HG03060 (cell line): ENCODE data around the gene ARF1.
A peak's percentile ranks its signal among the peaks of the same experiment; 100 is the strongest.

Experiments used
- ATAC-seq: cut with Tn5 transposase; IDR thresholded peaks from one replicate; pipeline ENCODE4 v1.9.1; 2021; ENCODE audit warnings: low read depth, moderate number of reproducible peaks; ENCODE audit not compliant: unreplicated experiment

ARF1 gene

DNA sequence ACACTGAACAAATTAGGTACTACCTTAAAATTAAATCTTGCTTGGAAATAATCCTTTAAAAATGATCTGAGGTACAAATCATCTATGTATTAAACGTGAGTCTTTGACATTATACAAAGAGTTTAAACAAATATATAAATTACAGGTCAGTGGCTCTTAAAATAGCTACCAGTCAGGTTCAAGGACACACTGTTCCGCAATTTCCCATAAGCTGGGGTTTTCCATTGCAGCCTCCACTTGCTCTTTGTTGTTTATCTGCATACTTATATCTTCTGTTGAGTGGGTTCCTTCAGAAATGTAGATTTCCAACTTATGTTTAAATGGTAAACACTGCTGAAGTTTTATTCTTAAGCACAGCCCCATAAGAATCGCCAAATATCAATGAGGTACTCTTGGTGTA lies 32.3 kb downstream of the ARF1 start:
- ATAC-seq, result no peak

DNA sequence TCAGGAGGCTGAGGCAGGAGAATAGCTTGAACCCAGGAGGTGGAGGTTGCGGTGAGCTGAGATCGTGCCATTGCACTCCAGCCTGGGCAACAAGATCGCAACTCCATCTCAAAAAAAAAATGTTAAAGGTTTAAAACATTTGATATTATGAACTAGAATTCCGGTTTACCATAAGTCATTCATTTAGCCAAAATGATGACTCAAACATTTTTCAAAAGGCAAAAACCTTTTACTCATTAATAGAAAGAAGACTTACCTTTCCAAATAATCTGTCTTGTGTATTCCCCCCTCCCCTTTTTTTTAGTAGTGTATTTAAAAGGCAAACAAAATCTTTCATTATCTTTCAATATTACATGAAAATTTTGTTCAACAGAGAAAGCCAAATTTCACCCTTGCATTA lies 34.8 kb downstream of the ARF1 start:
- ATAC-seq, result no peak

DNA sequence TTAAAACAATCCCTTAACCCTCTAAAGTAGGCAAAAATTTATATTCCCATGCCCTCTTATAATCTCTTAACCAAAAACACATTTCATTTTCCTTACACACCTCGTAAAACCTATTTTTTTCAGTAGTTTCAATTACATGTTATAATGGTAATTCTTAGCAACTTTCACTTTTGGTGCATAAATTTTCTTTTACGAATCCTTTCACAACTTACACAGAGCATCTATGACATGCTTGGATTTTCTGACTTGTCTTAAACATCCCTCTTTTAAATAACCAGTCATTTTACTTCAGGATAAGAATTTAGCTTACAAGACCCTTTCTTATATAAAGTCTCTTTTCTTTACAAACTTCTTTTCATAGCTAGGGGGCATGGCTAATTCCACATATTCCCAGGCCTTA lies 35.5 kb downstream of the ARF1 start:
- ATAC-seq, result no peak

DNA sequence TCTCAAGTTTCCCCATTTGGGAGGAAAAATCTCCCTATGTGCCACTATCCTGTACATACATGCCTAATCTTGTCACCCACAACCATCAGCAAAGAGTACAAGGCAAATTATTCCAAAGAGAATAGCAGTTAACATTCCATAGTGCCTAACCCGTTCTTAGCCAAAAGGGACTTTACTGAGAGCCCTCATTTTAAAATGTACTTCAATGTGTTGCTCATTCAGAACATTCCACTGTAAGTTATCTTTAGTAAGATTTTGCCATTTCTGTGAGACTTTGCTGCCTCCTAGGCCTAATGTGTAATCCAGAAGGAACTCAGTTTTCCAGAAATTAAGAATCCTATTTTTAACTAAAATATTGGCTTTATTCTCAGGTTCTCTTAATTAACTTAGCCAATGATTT lies 37.8 kb downstream of the ARF1 start:
- ATAC-seq, result no peak

DNA sequence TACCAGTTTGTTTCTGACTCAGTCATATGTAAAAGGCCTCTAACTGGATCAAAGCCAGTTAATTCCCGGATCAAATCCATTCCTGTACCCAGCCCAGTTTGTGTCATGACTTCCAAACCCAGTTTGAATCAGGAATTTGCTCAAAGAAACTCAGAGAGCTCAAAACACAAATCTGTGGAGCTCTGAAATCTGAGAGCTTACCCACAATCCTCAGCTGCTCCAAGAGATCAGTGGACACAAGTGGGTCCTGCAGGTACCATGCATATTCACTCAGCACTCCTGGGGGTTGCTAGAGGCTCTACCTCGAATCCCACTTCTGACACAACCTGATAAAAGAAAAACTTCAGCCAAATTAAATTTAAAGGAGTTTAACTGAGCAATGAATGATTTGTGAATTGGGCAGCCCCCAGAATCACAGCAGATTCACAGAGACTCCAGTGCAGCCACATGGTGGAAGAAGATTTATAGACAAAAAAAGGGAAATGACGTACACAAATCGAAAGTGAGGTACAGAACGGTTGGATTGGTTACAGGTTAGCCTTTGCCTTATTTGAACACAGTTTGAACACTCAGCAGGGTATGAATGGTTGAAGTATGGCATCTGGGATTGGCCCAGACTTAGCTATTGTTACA lies 38.5 kb downstream of the ARF1 start:
- ATAC-seq, result no peak

DNA sequence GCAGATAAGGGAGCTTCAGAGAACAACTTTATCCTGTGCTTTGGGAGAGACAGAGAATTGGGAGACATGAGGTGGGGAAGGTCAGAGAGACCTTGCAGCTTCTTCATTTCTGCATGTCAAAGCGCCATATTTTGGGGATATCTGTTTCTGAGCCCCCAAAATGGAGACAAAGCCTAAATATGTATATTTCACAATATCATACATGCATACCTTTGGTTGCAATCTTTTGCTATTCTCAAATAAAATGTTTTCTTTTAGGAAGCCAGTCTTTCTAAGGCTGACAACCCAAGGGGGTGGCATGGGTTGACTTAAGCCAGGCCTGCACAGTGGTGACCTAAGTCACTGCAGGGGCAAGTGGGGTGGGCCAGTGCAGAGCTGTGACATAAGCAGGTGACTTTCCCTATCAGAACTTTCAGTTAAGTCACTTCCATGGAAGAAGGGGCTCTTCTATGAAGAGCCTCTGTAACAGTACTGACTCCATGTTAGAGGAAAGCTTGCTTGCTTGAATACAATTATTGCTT lies 40.5 kb downstream of the ARF1 start:
- no peak for ATAC-seq

DNA sequence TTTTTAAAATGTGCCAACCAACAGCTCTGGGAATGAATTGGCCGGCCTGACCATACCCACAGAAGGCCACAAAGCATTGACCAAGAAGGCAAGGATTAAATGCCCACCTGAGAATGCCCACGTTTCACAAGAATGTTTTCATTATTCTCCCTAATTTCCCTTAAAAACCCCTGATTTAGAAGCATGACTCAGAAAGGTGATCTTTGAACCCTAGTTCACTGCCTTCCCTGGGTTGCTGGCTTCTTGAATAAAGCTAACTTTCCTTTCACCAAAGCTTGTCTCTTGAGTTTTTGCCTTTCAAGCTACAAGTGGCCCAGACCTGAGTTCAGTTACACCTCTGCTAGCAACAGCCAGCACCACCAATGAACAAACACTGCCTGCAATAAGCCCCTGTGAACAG lies 41.0 kb downstream of the ARF1 start:
- ATAC-seq, result no peak

DNA sequence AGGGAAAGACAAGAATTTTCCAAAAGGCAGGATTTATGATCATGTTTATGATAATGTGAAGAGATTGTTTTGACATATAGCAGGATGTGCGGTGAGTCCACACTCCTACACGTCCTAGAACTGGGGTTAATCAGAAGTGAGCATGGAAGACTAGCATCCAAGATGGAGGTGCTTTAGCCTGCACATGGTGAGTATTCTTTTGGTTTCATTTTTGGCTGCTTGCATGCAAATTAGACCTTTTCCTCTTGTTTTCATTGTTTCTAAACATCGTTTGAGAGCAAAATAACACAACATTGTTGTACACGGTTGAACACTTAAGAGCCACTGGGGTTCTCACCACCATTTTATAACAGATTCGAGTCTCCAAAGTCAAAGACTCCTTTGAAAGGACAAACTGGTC lies 42.7 kb downstream of the ARF1 start:
- no peak for ATAC-seq

DNA sequence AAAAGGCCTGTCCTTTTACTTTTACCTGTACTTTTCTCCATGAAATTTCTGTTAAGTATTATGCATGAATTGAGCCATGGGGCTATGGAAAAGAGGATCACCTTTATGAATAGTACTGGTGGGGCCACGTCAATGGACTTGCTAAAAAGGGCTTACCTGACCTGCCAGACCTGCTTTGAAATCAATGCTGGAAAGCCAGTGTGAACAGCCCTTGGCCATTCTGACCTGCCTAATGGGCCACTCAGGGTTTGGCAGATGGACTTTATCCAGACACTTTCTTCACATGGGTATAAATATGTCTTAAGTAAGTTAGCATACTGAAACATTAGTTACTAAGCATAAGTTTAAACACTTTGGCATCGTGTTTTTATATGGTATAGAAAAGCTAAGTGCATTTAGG lies 49.3 kb downstream of the ARF1 start:
- no peak for ATAC-seq

DNA sequence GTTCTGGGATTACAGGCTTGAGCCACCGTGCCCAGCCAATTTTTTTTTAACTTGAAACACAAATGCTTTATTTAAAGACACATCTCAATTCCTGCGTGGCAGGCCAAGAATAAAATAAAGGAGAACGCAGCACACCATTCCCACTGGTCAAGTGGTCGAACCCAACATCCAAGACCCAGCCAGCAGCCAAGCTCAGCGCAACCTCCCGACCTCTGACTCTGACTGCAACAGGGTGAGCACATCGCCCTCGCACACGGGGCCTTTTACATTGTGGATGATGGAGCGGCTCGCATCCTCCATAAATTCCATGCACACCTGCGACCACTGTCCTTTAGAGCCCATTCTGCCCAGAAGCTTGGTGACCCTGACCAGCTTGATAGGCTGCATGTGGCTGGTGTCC lies 52.1 kb downstream of the ARF1 start:
- ATAC-seq, result no peak

DNA sequence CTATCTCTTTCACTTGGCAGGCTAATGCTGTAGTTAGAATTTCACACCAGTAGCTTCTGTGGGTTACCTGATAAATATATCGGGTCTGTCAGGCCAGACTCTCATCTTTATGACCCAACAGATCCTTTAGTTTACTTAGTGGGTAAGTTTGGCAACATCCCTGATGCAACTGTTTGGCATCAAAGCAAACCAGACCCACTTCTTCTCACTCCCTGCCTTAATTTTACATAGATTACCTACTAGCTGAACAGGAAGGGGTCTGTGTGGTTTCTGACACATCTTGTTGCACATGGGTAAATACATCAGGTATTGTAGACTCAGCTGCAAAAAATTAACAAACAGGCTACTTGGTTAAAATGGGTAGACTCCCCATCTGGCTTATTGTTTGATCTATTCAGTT lies 54.4 kb downstream of the ARF1 start:
- no peak for ATAC-seq

DNA sequence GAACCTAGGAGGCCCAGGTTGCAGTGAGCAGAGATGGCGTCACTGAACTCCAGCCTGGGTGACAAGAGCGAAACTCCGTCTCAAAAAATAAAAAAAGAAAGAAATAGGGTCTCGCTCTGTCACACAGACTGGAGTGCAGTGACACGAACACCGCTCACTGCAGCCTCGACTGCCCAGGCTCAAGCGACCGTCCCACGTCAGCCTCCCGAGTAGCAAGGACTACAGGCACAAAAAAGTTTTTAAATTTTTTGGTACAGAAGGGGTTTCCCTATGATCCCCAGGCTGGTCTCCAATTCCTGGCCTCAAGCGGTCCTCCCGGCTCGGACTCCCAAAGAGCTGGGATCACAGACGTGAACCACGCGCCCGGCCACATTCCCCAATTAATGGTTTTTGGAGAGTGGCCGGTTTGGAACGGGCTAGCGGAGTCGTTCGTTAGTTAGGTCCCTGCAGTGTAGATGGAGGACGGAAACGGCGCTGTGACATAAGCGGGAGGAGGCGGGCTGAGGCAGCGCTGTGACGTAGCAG lies 57.0 kb downstream of the ARF1 start:
- no peak for ATAC-seq

DNA sequence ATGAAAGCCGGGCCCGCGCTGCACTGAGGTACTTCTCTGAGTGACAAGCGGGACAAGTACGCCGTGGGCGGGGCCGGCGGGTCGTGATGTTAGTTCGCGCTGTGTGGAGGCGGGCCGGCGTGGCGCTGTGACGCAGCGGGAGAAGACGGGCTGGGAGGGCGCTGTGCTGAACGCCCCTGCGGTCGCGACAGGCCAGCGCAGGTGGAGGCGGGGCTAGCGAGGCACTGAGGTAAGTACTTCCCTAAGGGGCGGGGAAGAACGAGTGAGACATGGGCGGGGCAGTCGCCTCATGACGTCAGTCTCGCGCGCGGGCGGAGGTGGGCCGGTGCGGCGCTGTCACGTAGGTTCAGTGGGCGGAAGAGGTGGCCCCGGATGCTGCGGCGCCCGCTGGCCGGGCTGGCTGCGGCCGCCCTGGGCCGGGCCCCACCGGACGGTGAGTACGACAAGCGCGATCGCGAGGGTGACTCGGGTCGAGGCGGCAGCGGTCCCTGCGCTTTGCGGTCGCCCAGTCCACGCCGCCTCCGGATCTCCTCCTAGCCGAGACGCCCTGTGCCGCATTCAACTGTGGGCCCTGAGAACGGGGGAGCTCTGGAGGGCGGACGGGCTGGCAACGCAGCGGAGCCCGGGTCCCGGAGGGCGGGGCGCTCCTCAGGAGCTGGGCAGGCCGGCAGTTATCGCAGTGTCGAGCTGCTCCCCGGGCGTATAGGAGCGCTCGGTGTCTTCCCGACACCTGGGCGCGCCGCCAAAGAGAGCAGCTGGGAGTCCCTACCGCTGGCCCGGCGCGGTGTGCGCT lies 57.6 kb downstream of the ARF1 start, which contains the start of gene GUK1:
GUK1 (plus strand) TSS at position 349 of the 793 bp plus-strand sequence; CDS start at position 373, 24 bp downstream.
- ATAC-seq, result peak; percentile 88

DNA sequence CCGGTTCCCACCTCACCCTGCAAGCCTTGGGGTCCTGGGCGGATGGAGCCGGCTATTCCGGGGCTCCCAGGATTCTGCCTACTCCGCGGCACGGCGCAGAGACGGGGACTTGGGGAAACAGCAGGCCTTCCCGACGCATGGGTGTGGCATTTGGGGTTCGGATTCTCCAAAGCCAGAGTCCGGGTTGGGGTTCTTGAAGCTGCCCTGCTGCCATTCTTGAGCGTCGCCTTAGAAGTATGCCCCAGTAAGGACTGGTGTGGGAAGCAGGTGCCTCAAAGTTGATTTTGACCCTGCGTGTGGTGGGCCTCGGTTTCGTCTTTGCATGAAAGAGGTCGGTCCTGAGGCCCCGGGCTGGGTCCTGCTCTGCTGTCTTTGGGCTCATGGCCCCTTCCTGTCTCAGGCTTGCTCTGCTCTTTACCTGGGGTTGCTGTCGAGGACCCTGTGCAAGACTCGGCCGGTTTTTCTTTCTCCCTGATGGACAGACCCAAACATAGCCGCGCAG lies 58.3 kb downstream of the ARF1 start:
- no peak for ATAC-seq

DNA sequence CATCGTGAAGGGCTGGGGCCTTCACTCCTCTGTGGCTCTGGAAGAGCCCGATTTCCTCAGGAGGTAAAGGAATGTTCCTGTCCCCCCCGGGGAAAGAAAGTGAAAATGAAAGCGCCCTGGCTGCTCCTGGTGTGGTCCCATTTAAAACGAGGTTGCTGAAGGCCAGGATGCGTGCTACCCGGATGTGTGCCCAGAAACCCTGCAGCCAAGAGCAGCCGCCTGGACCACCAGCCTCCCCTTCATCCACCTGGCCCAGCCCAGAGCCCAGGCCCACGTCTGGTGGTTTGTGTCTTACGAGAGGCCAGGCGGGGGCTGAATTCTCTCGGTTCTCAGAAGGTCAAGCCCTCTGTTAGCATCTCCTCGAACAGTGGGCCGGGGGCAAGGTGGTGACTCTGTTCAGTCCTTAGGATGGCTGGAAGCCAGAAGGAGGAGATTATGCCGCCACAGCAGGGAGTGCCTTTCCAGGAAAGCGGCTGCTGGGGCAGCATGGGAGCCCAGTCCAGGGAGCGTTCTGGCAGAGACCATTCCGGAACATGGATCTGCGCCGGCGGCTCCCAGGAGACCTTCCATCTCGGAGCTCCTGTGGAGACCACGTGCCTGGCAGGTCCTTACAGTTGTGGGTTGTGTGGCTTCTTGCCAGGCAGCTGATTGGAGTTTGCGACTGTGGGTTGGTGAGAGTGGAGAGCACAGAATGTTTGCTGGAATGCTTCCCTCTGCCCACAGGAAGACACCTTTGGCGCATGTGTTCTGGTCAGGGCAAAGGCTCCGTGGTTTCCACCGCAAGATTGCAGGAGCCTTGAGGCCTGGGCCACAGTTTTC lies 58.9 kb downstream of the ARF1 start:
- no peak for ATAC-seq

DNA sequence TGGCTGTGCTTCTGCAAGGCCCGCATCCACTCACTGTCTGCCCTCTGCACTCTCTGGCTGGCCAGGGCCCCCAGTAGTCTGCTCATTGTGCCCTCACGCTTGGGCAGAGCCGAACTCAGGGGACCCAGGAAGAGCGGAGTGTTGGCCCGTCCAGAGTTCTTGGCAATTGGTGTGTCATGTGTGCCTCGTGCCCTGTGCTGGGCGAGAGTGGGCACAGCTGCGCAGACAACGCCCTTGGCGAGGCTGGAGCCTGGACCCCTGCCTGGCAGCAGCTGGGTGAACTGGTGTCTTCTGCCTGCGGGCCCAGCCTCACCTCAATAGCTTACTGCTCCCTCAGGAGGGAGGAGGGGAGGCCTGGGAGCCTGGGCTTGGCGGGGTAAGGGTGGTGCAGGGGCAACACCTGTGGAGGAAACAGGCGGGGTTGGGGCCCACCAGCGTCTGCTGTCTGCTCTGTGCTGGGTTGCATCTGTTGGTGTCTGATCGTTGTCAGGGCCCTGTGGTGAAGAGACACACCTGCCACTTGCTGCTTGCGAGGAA lies 59.7 kb downstream of the ARF1 start:
- ATAC-seq, result no peak

DNA sequence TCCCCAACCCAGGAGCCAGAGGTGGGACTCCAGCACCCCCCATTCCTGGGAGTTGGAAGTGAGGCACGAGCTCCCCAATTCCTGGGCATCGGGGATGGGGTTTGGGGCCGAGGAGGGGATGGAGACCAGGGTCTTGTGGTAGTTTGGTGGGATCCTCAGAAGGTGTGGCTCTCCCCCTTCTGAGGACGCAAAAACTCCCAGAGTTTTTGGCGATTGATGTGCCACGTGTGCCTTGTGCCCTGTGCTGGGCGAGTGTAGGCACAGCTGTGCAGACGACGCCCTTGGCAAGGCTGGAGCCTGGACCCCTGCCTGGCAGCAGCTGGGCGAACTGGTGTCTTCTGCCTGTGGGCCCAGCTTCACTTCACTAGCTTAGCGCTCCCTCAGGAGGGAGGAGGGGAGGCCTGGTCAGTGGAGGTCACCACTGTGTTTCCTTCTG lies 60.2 kb downstream of the ARF1 start:
- ATAC-seq, result no peak

DNA sequence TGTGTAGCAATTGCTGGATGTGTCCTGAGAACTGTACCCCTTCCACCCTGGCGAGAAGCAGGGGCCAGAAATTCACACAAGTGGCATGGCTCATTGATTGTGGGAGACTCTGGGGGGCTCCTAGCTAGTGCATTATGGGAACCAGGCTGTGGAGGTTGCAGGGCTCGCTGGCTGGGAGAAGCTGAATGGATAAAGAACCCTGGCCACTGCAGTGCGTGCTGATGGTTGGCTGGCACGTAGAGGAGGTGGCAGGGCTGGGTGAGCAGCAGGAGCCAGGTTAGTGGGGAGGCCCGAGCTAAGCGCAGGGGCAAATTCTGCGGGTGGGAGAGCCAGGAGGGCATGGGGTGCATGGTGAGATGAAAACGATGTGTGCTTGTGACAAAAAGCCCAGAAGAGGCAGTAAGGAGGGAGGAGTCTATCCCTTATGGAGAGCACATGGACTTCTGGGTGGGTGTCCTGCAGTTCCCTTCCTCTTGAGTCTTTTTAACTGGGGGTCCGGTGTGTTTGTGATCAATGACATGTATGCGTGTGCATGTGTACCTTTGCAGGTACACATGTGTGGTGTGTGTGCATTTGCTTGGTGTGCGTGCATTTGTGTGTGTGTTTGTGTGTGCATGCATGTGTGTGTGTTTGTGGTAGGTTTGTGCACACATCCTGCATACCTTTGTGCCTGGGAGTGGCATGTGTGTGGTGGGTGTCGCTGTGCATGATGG lies 61.1 kb downstream of the ARF1 start:
- ATAC-seq, result no peak

DNA sequence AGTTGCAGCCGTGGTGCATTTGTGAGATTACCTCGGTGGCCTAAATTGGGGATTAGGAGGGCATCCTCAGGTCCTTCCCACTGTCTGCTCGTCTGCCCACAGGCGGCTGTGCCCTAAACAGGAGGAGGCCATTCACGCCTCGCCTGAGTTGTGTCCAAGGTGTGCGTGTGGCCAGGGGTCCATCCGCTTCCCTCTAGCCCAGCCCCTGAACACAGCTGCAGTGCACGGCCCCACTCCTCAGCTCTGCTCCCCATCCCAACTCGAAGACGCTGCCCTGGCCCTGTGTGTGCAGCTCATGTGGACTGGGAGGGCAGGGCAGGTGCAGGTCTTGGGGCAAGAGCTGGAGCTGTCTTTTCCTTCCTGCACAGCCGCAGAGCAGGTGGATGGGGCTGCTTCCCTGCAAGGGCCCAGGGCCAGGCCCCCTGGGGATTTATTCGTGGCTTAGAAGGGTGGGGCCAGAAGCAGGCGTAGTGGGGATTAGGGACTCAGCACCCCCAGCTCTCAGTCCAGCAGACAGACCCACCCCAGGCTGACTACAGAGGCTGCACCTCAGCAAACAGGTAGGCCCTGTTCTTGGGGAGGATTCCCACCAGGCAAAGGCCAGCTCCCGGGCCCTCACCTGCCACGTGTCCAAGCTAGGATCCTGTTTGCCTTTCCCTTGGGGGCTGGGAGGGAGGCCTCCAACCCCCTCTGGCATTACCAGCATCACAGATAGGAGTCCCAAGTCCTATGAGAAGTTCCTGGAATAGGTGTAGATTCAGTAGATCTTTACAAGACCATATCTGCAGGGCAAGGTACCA lies 61.9 kb downstream of the ARF1 start:
- ATAC-seq, result no peak
